K562 (cell line): Measurements from ENCODE around the gene GET4. TPM values are rescaled to one million over a fixed set of nuclear protein-coding genes. Genes with fewer than 3 reads are reported as not detected.

Experiments used
- ATAC-seq: fragments of 200-7000 bp; cut with Tn5 transposase; 3 replicates; pipeline ENCODE4 v1.9.1; 2020; ENCODE audit warnings: moderate library complexity
- BruUV-seq: library from RNA; stranded (reverse); fragments of 400-500 nt; replicated peaks from 2 replicates; lab custom pipeline; 2021; lab: Mats Ljungman, UMichigan
- CTCF ChIA-PET: fragments of 300-600 bp; formaldehyde crosslinking; extraction: SDS; loops from one replicate; lab custom pipeline; 2021; ENCODE audit warnings: low intra/inter-chr PET ratio; lab: Yijun Ruan, JAX
- POLR2A ChIA-PET: fragments of 300-600, 350-650 bp; sonication (Branson Sonifier 250); formaldehyde crosslinking; extraction: SDS; loops from one replicate; lab custom pipeline; 2021; ENCODE audit warnings: antibody characterized with exemption, inconsistent platforms; lab: Yijun Ruan, JAX
- DNase-seq, 4 experiments: peaks; one replicate each; pipeline versions ENCODE4 v3.0.0 to v3.0.0-alpha.2; 2011 to 2018; ENCODE audit warnings: low spot score in 3 of 4, mixed read lengths in 3 of 4; ENCODE audit errors: extremely low read depth in 1 of 4
- FAIRE-seq: peaks from 2 replicates; lab custom pipeline; 2011; peaks lifted over from hg19 to GRCh38; lab: Jason Lieb, UNC
- H2AFZ ChIP-seq: 2 replicates; pipeline ENCODE4 v1.6.0; 2011; ENCODE audit warnings: low read depth, low read length, control low read depth, inconsistent platforms
- H3K27ac ChIP-seq: fragments of 200-600 bp; 3 replicates; pipeline ENCODE4 v1.8.0; 2011; ENCODE audit warnings: low read depth, mild to moderate bottlenecking, control low read depth, inconsistent platforms, low read length, moderate library complexity, mixed read lengths; ENCODE audit errors: extremely low read depth
- H3K27me3 ChIP-seq, 2 experiments: fragments of 300-600 bp in 1 of 2; 2 replicates in 1 of 2; 3 replicates in 1 of 2; pipeline versions ENCODE4 v1.6.0 to v1.8.0; 2011; ENCODE audit warnings: inconsistent platforms in 2 of 2, low read length in 2 of 2, mild to moderate bottlenecking in 1 of 2, mixed read lengths in 1 of 2, moderate library complexity in 1 of 2; ENCODE audit not compliant: control insufficient read depth in 2 of 2, insufficient read depth in 2 of 2
- H3K36me3 ChIP-seq: fragments of 300-600 bp; 3 replicates; pipeline ENCODE4 v1.8.0; 2011; ENCODE audit warnings: mild to moderate bottlenecking, low read length, inconsistent platforms; ENCODE audit not compliant: control insufficient read depth, insufficient read depth
- H3K4me1 ChIP-seq, 2 experiments: fragments of 200-600 bp in 1 of 2; replicated peaks in 1 of 2; 2 replicates in 1 of 2; 3 replicates in 1 of 2; pipeline versions ENCODE4 v1.5.1 to v1.8.0; 2011; ENCODE audit warnings: inconsistent platforms in 2 of 2, low read length in 2 of 2, mild to moderate bottlenecking in 1 of 2, mixed read lengths in 1 of 2, moderate library complexity in 1 of 2; ENCODE audit not compliant: control insufficient read depth in 2 of 2, insufficient read depth in 2 of 2
- H3K4me2 ChIP-seq: 2 replicates; pipeline ENCODE4 v1.6.1; 2011; ENCODE audit warnings: low read length, control low read depth, inconsistent platforms, mixed read lengths; ENCODE audit not compliant: insufficient read depth
- H3K4me3 ChIP-seq: fragments of 200-600 bp; sonication (generic), shearing (Covaris generic); 2 replicates; pipeline ENCODE4 v1.5.1; 2016; ENCODE audit warnings: control low read depth, inconsistent platforms
- H3K79me2 ChIP-seq: fragments of 200-600 bp; 3 replicates; pipeline ENCODE4 v1.8.0; 2011; ENCODE audit warnings: low read length, inconsistent platforms; ENCODE audit not compliant: control insufficient read depth, insufficient read depth
- H3K9ac ChIP-seq, 2 experiments: 2 replicates each; pipeline versions ENCODE4 v1.6.0 to v1.6.1; 2011; ENCODE audit warnings: low read depth in 2 of 2, low read length in 2 of 2, control low read depth in 1 of 2, inconsistent platforms in 1 of 2, mild to moderate bottlenecking in 1 of 2, mixed read lengths in 1 of 2; ENCODE audit not compliant: insufficient read depth in 1 of 2
- H3K9me1 ChIP-seq: one replicate; pipeline ENCODE4 v1.6.0; 2011; ENCODE audit warnings: inconsistent platforms, mild to moderate bottlenecking, low read length, moderate library complexity; ENCODE audit not compliant: control insufficient read depth, insufficient read depth
- H3K9me3 ChIP-seq: replicated peaks from 2 replicates; pipeline ENCODE4 v1.5.1; 2011; ENCODE audit warnings: low read depth, low read length, inconsistent platforms; ENCODE audit not compliant: control insufficient read depth, insufficient read depth
- H4K20me1 ChIP-seq: replicated peaks from 2 replicates; pipeline ENCODE4 v1.6.1; 2011; ENCODE audit warnings: low read length, inconsistent platforms, mixed read lengths; ENCODE audit not compliant: control insufficient read depth, insufficient read depth
- BRCA1 ChIP-seq, 2 experiments: fragments of 450-650 bp in 1 of 2; sonication (generic) in 1 of 2; formaldehyde crosslinking in 1 of 2; IDR thresholded peaks; 2 replicates each; pipeline versions ENCODE4 v1.5.0 to v1.6.1; 2017 to 2020; ENCODE audit warnings: mild to moderate bottlenecking in 1 of 2, missing genetic modification reagents in 1 of 2
- CBX1 ChIP-seq: sonication (generic); IDR thresholded peaks from 2 replicates; pipeline ENCODE4 v1.6.1; 2016; ENCODE audit warnings: antibody characterized with exemption, low read depth, mild to moderate bottlenecking
- CBX8 ChIP-seq: fragments of 200-600 bp; sonication (generic); IDR thresholded peaks from 2 replicates; pipeline ENCODE4 v1.6.1; 2012; ENCODE audit warnings: borderline replicate concordance, mixed run types, low read depth, mild to moderate bottlenecking, moderate library complexity, mixed read lengths, low read length, control low read depth, inconsistent platforms; ENCODE audit not compliant: poor library complexity, severe bottlenecking; ENCODE audit errors: extremely low read depth
- RBFOX2 ChIP-seq: fragments of 200-400 bp; formaldehyde crosslinking; IDR thresholded peaks from 2 replicates; pipeline ENCODE4 v1.6.1; 2017; ENCODE audit warnings: low read depth, mild to moderate bottlenecking, low read length, moderate library complexity
- SAP30 ChIP-seq: fragments of 200-600 bp; sonication (generic); IDR thresholded peaks from 2 replicates; pipeline ENCODE4 v1.6.1; 2012; ENCODE audit warnings: borderline replicate concordance, low read depth, mild to moderate bottlenecking, moderate library complexity, low read length, control low read depth, inconsistent platforms; ENCODE audit not compliant: insufficient read depth, poor library complexity, severe bottlenecking
- SMAD3 ChIP-seq: fragments of 450-650 bp; formaldehyde crosslinking; conservative IDR thresholded peaks from 2 replicates; pipeline ENCODE4 v1.4.0; 2020; ENCODE audit warnings: mild to moderate bottlenecking
- TCFL5 ChIP-seq: fragments of 250-450 bp; sonication (Bioruptor Pico); conservative IDR thresholded peaks from 2 replicates; pipeline ENCODE4 v1.6.1; 2021; ENCODE audit warnings: mild to moderate bottlenecking, moderate library complexity, matching md5 sums
- TSHZ1 ChIP-seq: fragments of 250-450 bp; sonication (Bioruptor Pico); IDR thresholded peaks from 2 replicates; pipeline ENCODE4 v1.4.0; 2020; ENCODE audit warnings: mild to moderate bottlenecking, moderate library complexity
- ZNF507 ChIP-seq: conservative IDR thresholded peaks from 2 replicates; pipeline ENCODE4 v1.6.1; 2017; ENCODE audit warnings: missing genetic modification characterization, missing compliant biosample characterization
- WGBS: fragments of 100-300 bp; shearing (Covaris generic); methylation state at CpG from one replicate; pipeline ENCODE4 v1.1.6; 2016; ENCODE audit warnings: low coverage, mixed read lengths; ENCODE audit not compliant: insufficient coverage; ENCODE audit errors: missing lambda C conversion rate; 5-methylcytosine and 5-hydroxymethylcytosine counted together
- in situ Hi-C: fragments of 300-500 bp; cut with MboI; formaldehyde crosslinking; loops from 4 replicates; pipeline ENCODE4 v1.15.0; 2018; ENCODE audit warnings: inconsistent platforms, mixed read lengths
- intact Hi-C: fragments of 100-400 bp; cut with micrococcal nuclease; formaldehyde crosslinking; loops from 2 replicates; pipeline ENCODE4 v1.14.2; 2022
- polyA plus RNA-seq, 8 experiments: library from polyadenylated mRNA; depleted of rRNA in 4 of 8; stranded (reverse) in 5 of 8; unstranded in 3 of 8; fragments of >200 nt; fragmentation: Nextera tagmentation in 2 of 8; fragmentation: Illumina TruSeq in 1 of 8; extraction: Ambion mirVana in 2 of 8; extraction: Trizol in 1 of 8; gene quantifications; 2 replicates each; pipeline versions ENCODE4 v1.2.1 to v1.2.3, GENCODE V29; 2011 to 2014; ENCODE audit warnings: inconsistent platforms in 1 of 8, missing spikeins in 1 of 8
- total RNA-seq, 7 experiments: library from RNA; depleted of rRNA in 6 of 7; stranded (reverse); fragments of >200 nt in 6 of 7; fragmentation: Illumina TruSeq in 2 of 7; extraction: Trizol in 2 of 7; gene quantifications; 2 replicates each; pipeline versions ENCODE4 v1.2.1 to v1.2.3, GENCODE V29; 2011 to 2021; ENCODE audit warnings: low replicate concordance in 1 of 7

The GET4 gene
- total and polyA plus RNA-seq, 9 of the 15 experiments (the other 6 are each of a cell fraction or from before 2014, with no cell fraction given), result 0.99 to 122 (median 40.4) TPM

- TF ChIP-seq TSHZ1 (CRISPR knock-in tag) (no peak), CBX8 (no peak), CBX1 (no peak), TCFL5 (no peak)
These were observed 13.2 kb upstream of the GET4 start (continued) for GRCh38 chr7:863106-863505.

- H3K9ac ChIP-seq, result no peak overlapping the region
- H4K20me1 ChIP-seq, result no peaks in the 10 kb centered on the region
- H3K4me1 ChIP-seq, result peaks cover 0 to 9% of the 10 kb centered on the region in 2 experiments; a peak in 1 of 5 replicates
- no peaks in the 10 kb centered on the region for H3K9me1 ChIP-seq
- TF ChIP-seq SMAD3 (CRISPR knock-in tag), result no peak
- TF ChIP-seq RBFOX2, result no peak
- TF ChIP-seq ZNF507 (tag), result no peak
- no peak for TF ChIP-seq BRCA1 (IDR thresholded peaks at IDR 0.05)
- no peak for TF ChIP-seq BRCA1 (CRISPR knock-in tag; IDR thresholded peaks at IDR 0.05)
- TF ChIP-seq SAP30, result no peak
- H3K27ac ChIP-seq, result no peak overlapping the region; the same call in 2 of the 3 replicates
- 96% methylated on average over 25 of the region's 25 CpGs for WGBS
- CTCF ChIA-PET, result no interaction called here
- H3K27me3 ChIP-seq, result no peaks in the 10 kb centered on the region
- H3K9me3 ChIP-seq, result no peaks in the 10 kb centered on the region
- BruUV-seq, result no TSS peak
- H3K79me2 ChIP-seq, result no peaks in the 10 kb centered on the region
- H3K4me2 ChIP-seq, result no peak overlapping the region
- H3K36me3 ChIP-seq, result peaks cover 77% of the 10 kb centered on the region
- ATAC-seq (no peak), FAIRE-seq (no peak), DNase-seq (no peak)
- H3K4me3 ChIP-seq, result no peak overlapping the region
- in situ Hi-C loops, result no loop called here
- intact Hi-C loops, result no loop called here
- POLR2A ChIA-PET, result no interaction called here
- no peak overlapping the region for H2AFZ ChIP-seq
These were observed 10.4 kb upstream of the GET4 start for GRCh38 chr7:865921-866320.
